Neural progenitor cell (in vitro differentiated cells): ENCODE measurements around the gene APOBEC3A. TPM values are rescaled to one million over a fixed set of nuclear protein-coding genes. Genes with fewer than 3 reads are reported as not detected.
"Not testable (repeated sequence)": the region's sequence is repeated elsewhere in the genome, so short reads cannot be mapped to it uniquely, and the experiment has no call there.

Experiments
- DNase-seq: peaks from one replicate; pipeline ENCODE4 v3.0.0-alpha.2; 2016; ENCODE audit warnings: low spot score
- H2AFZ ChIP-seq: fragments of 200-600 bp; sonication (generic); replicated peaks from 2 replicates; pipeline ENCODE4 v1.6.1; 2016; ENCODE audit warnings: antibody characterized with exemption
- H3F3A ChIP-seq: fragments of 200-600 bp; sonication (generic); 2 replicates; pipeline ENCODE4 v1.6.1; 2016; ENCODE audit warnings: antibody characterized with exemption, low read depth
- H3K27ac ChIP-seq: fragments of 200-600 bp; sonication (generic); 2 replicates; pipeline ENCODE4 v1.5.1; 2016; ENCODE audit warnings: mild to moderate bottlenecking
- H3K27me3 ChIP-seq: fragments of 200-600 bp; sonication (generic); 2 replicates; pipeline ENCODE4 v1.6.1; 2016; ENCODE audit warnings: mild to moderate bottlenecking, moderate library complexity
- H3K36me3 ChIP-seq: fragments of 200-600 bp; sonication (generic); 2 replicates; pipeline ENCODE4 v1.5.1; 2016
- H3K4me1 ChIP-seq: fragments of 200-600 bp; sonication (generic); 2 replicates; pipeline ENCODE4 v1.6.1; 2016; ENCODE audit warnings: mixed run types
- H3K4me2 ChIP-seq: fragments of 200-600 bp; sonication (generic); 2 replicates; pipeline ENCODE4 v1.6.1; 2016
- H3K4me3 ChIP-seq: fragments of 200-600 bp; sonication (generic); 2 replicates; pipeline ENCODE4 v1.5.1; 2016
- H3K79me2 ChIP-seq: fragments of 200-600 bp; sonication (generic); 2 replicates; pipeline ENCODE4 v1.6.1; 2016; ENCODE audit warnings: low read depth
- H3K9ac ChIP-seq: fragments of 200-600 bp; sonication (generic); 2 replicates; pipeline ENCODE4 v1.6.1; 2016
- H3K9me3 ChIP-seq: fragments of 200-600 bp; sonication (generic); 2 replicates; pipeline ENCODE4 v1.5.1; 2016; ENCODE audit warnings: low read depth
- H4K20me1 ChIP-seq: fragments of 200-600 bp; sonication (generic); 2 replicates; pipeline ENCODE4 v1.6.1; 2016; ENCODE audit warnings: low read depth
- H3K27ac Mint-ChIP-seq: 3 replicates; pipeline ENCODE4 v1.8.0; 2021; ENCODE audit warnings: mixed read lengths
- H3K27me3 Mint-ChIP-seq: 2 replicates; pipeline ENCODE4 v1.8.0; 2022; ENCODE audit warnings: low read depth, mild to moderate bottlenecking, inconsistent platforms, moderate library complexity, mixed read lengths; ENCODE audit not compliant: insufficient read depth
- H3K36me3 Mint-ChIP-seq: 3 replicates; pipeline ENCODE4 v1.8.0; 2021; ENCODE audit warnings: mixed read lengths
- H3K4me1 Mint-ChIP-seq: 3 replicates; pipeline ENCODE4 v1.8.0; 2021; ENCODE audit warnings: mixed read lengths
- H3K4me3 Mint-ChIP-seq: 3 replicates; pipeline ENCODE4 v1.8.0; 2021; ENCODE audit warnings: mild to moderate bottlenecking, moderate library complexity, mixed read lengths
- H3K9me3 Mint-ChIP-seq: 3 replicates; pipeline ENCODE4 v1.8.0; 2020; ENCODE audit warnings: mixed read lengths
- CTCF ChIP-seq: fragments of 200-600 bp; sonication (generic); IDR thresholded peaks from 2 replicates; pipeline ENCODE4 v1.5.1; 2017; ENCODE audit warnings: antibody characterized with exemption, mild to moderate bottlenecking
- EZH2 ChIP-seq: fragments of 200-600 bp; sonication (generic); IDR thresholded peaks from 2 replicates; pipeline ENCODE4 v1.6.1; 2017; ENCODE audit warnings: antibody characterized with exemption, mild to moderate bottlenecking, moderate library complexity
- EZH2phosphoT487 ChIP-seq: fragments of 200-600 bp; sonication (generic); IDR thresholded peaks from 2 replicates; pipeline ENCODE4 v1.6.1; 2017; ENCODE audit warnings: antibody characterized with exemption
- total RNA-seq: library from RNA; depleted of rRNA; stranded (reverse); fragments of >200 nt; gene quantifications from 2 replicates; pipeline ENCODE4 v1.2.3, GENCODE V29; 2015; ENCODE audit warnings: low replicate concordance

Gene APOBEC3A
- total RNA-seq, 1 donor from 2014 or later, result not detected

DNA sequence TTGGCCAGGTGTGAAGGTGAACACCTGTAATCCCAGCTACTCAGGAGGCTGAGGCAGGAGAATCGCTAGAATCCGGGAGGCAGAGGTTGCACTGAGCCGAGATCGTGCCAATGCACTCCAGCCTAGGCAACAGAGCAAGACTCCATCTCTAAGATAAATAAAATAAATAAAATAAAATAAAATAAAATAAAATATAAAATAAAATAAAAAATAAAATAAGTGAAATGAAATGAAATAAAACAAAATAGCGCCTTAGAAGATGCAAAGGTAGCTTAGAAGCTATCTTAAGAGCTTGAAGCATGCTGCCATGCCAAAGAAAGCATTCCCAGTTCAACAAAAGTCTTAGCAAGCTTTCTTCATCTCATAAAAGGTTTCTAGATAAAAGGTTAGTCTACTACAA, 49.8 kb downstream of the APOBEC3A start:
- H3K9me3 ChIP-seq, result no peaks in the 10 kb centered on the region
- no peaks in the 10 kb centered on the region for H3K36me3 Mint-ChIP-seq
- H3K9me3 Mint-ChIP-seq, result no peaks in the 10 kb centered on the region
- H2AFZ ChIP-seq, result no peak overlapping the region
- H3K4me1 Mint-ChIP-seq, result peaks cover 5% of the 10 kb centered on the region
- no peak for TF ChIP-seq CTCF
- no peak overlapping the region for H3K4me3 Mint-ChIP-seq
- no peaks in the 10 kb centered on the region for H4K20me1 ChIP-seq
- no peak overlapping the region for H3K27ac Mint-ChIP-seq
- DNase-seq, result no peak
- H3K9ac ChIP-seq, result no peak overlapping the region
- H3K4me1 ChIP-seq, result no peaks in the 10 kb centered on the region
- H3K4me3 ChIP-seq, result no peak overlapping the region
- no peaks in the 10 kb centered on the region for H3K36me3 ChIP-seq
- H3K27me3 ChIP-seq, result no peaks in the 10 kb centered on the region
- no peaks in the 10 kb centered on the region for H3K79me2 ChIP-seq
- no peaks in the 10 kb centered on the region for H3K27me3 Mint-ChIP-seq
- no peak overlapping the region for H3K4me2 ChIP-seq
- H3K27ac ChIP-seq, result no peak overlapping the region
- H3F3A ChIP-seq, result no peaks in the 10 kb centered on the region

GRCh38 chr22:39008271-39008850, 51.0 kb downstream of the APOBEC3A start:
- not testable (repeated sequence) for H3K79me2 ChIP-seq, H3K36me3 ChIP-seq, H3K9me3 Mint-ChIP-seq, H3K27ac Mint-ChIP-seq, H3K4me2 ChIP-seq, H3F3A ChIP-seq, H3K4me3 Mint-ChIP-seq, H3K4me3 ChIP-seq, H3K27me3 Mint-ChIP-seq, H3K9ac ChIP-seq, H4K20me1 ChIP-seq, H3K4me1 ChIP-seq, H3K36me3 Mint-ChIP-seq, H3K27ac ChIP-seq, H3K27me3 ChIP-seq, H3K9me3 ChIP-seq, H2AFZ ChIP-seq, DNase-seq
- peaks cover 11% of the 10 kb centered on the region for H3K4me1 Mint-ChIP-seq

GRCh38 chr22:39010946-39011345, 53.5 kb downstream of the APOBEC3A start:
- no peaks in the 10 kb centered on the region for H3K36me3 ChIP-seq
- no peaks in the 10 kb centered on the region for H3K79me2 ChIP-seq
- no peak overlapping the region for H3K9ac ChIP-seq
- no peak overlapping the region for H3K4me3 ChIP-seq
- H3K36me3 Mint-ChIP-seq, result no peaks in the 10 kb centered on the region
- no peak overlapping the region for H3K27ac Mint-ChIP-seq
- no peak for DNase-seq
- TF ChIP-seq EZH2, result no peak
- no peak for TF ChIP-seq CTCF
- TF ChIP-seq EZH2phosphoT487, result no peak
- H3K4me1 ChIP-seq, result peaks cover 20% of the 10 kb centered on the region
- H3K9me3 ChIP-seq, result no peaks in the 10 kb centered on the region
- peaks cover 21% of the 10 kb centered on the region for H3K4me1 Mint-ChIP-seq
- no peaks in the 10 kb centered on the region for H3K9me3 Mint-ChIP-seq
- no peak overlapping the region for H3K27ac ChIP-seq
- H3K27me3 Mint-ChIP-seq, result peaks cover 9% of the 10 kb centered on the region
- H3F3A ChIP-seq, result peaks cover 9% of the 10 kb centered on the region
- H3K27me3 ChIP-seq, result no peaks in the 10 kb centered on the region
- H3K4me3 Mint-ChIP-seq, result no peak overlapping the region
- no peak overlapping the region for H2AFZ ChIP-seq
- no peaks in the 10 kb centered on the region for H4K20me1 ChIP-seq
- no peak overlapping the region for H3K4me2 ChIP-seq

Other genes starting within 250 kb of the APOBEC3A start
- 16.2 and 33.5 TPM in 2 replicates for gene SUN2, start 201.6 kb upstream of the APOBEC3A start, total RNA-seq
- 10.7 and 24.3 TPM in 2 replicates for gene DNAL4, start 163.5 kb upstream of the APOBEC3A start, total RNA-seq
- gene NPTXR, start 113.6 kb upstream of the APOBEC3A start, total RNA-seq, result 0.99 and 2.5 TPM in 2 replicates
- gene CBX6, start 85.4 kb upstream of the APOBEC3A start, total RNA-seq, result 14.0 and 29.7 TPM in 2 replicates
- not detected in 2 replicates for gene APOBEC3B, start 24.7 kb downstream of the APOBEC3A start, total RNA-seq
- gene APOBEC3C, start 56.6 kb downstream of the APOBEC3A start, total RNA-seq, result 3.0 and 4.6 TPM in 2 replicates
- 0.26 and 0.87 TPM in 2 replicates for gene APOBEC3D, start 63.5 kb downstream of the APOBEC3A start, total RNA-seq
- gene APOBEC3F, start 83.3 kb downstream of the APOBEC3A start, total RNA-seq, result 0.45 and 2.8 TPM in 2 replicates
- gene APOBEC3G, start 119.7 kb downstream of the APOBEC3A start, total RNA-seq, result 0.30 and 0.90 TPM in 2 replicates
- gene APOBEC3H, start 139.6 kb downstream of the APOBEC3A start, total RNA-seq, result 0.87 and 1.4 TPM in 2 replicates
- 0.71 and 7.7 TPM in 2 replicates for gene CBX7, start 195.1 kb downstream of the APOBEC3A start, total RNA-seq